Esophagus muscularis mucosa (tissue), 4 donors: ENCODE measurements around the gene FBXO36. TPM values are rescaled to one million over a fixed set of nuclear protein-coding genes. Genes with fewer than 3 reads are reported as not detected.

Experiments
- DNase-seq: peaks from one replicate; pipeline ENCODE4 v3.0.0-alpha.2; 2017; ENCODE audit errors: extremely low spot score
- H3K27ac ChIP-seq, 4 donors: fragments of 200-600 bp; sonication (generic); replicated peaks in 1 of 4; 1 replicate in 3 of 4; 2 replicates in 1 of 4; pipeline ENCODE4 v1.5.1; 2016 to 2019; ENCODE audit warnings: mild to moderate bottlenecking in 1 of 4
- H3K27me3 ChIP-seq, 4 donors: fragments of 200-600 bp; sonication (generic); one replicate each; pipeline versions ENCODE4 v1.5.1 to v1.6.0; 2016 to 2019
- H3K36me3 ChIP-seq, 4 donors: fragments of 200-600 bp; sonication (generic); one replicate each; pipeline ENCODE4 v1.5.1; 2016 to 2019
- H3K4me1 ChIP-seq, 4 donors: fragments of 200-600 bp; sonication (generic); one replicate each; pipeline ENCODE4 v1.5.1; 2016 to 2019
- H3K4me3 ChIP-seq, 4 donors: fragments of 200-600 bp; sonication (generic); 1 replicate in 2 of 4; 2 replicates in 2 of 4; pipeline ENCODE4 v1.5.1; 2016 to 2019; ENCODE audit warnings: mild to moderate bottlenecking in 4 of 4, moderate library complexity in 1 of 4
- H3K9me3 ChIP-seq, 4 donors: fragments of 200-600 bp; sonication (generic); 1 replicate in 3 of 4; 2 replicates in 1 of 4; pipeline ENCODE4 v1.5.1; 2016 to 2019
- CTCF ChIP-seq, 3 experiments: fragments of 200-600 bp in 2 of 3; fragments of 450-650 bp in 1 of 3; sonication (generic) in 2 of 3; IDR thresholded peaks; one replicate each; pipeline ENCODE4 v1.5.1; 2017 to 2019; ENCODE audit warnings: antibody characterized with exemption in 3 of 3, mild to moderate bottlenecking in 2 of 3, moderate library complexity in 1 of 3
- EP300 ChIP-seq: sonication (generic); formaldehyde crosslinking; IDR thresholded peaks from one replicate; pipeline ENCODE4 v1.6.1; 2017; ENCODE audit warnings: antibody characterized with exemption
- POLR2A ChIP-seq: fragments of 450-650 bp; IDR thresholded peaks from one replicate; pipeline ENCODE4 v1.6.1; 2017; ENCODE audit warnings: antibody characterized with exemption, moderate library complexity, mild to moderate bottlenecking, low read depth
- POLR2AphosphoS5 ChIP-seq, 2 donors: sonication (generic); formaldehyde crosslinking; IDR thresholded peaks; one replicate each; pipeline ENCODE4 v1.6.1; 2017; ENCODE audit warnings: antibody characterized with exemption in 2 of 2
- WGBS: methylation state at CpG from one replicate; pipeline ENCODE4 v1.1.5; 2018; 5-methylcytosine and 5-hydroxymethylcytosine counted together
- intact Hi-C: fragments of 100-400 bp; cut with DNase I; formaldehyde crosslinking; loops from one replicate; pipeline ENCODE4 v1.15.1; 2023
- total RNA-seq, 4 donors: library from RNA; depleted of rRNA; stranded (reverse); fragments of >200 nt; gene quantifications; one replicate each; pipeline versions ENCODE4 v1.1.0 to v1.2.1, GENCODE V29; 2016

Gene FBXO36
- total RNA-seq, 4 donors from 2014 or later, result 1.6 to 2.8 (median 2.6) TPM

GRCh38 chr2:229879191-229879950 lies 42.9 kb upstream of the FBXO36 start:
- intact Hi-C loops, result no loop called here
- 79% methylated on average over 6 of the region's 6 CpGs for WGBS

GRCh38 chr2:229880892-229881586 lies 41.3 kb upstream of the FBXO36 start:
- H3K9me3 ChIP-seq, result no peaks in the 10 kb centered on the region
- H3K4me1 ChIP-seq, result peaks cover 6 to 36% (median 26%) of the 10 kb centered on the region in 4 donors
- intact Hi-C loops, result no loop called here
- no peak for DNase-seq
- H3K36me3 ChIP-seq, result peaks cover 11 to 41% (median 32%) of the 10 kb centered on the region in 4 donors
- no peaks in the 10 kb centered on the region for H3K27me3 ChIP-seq
- no peak overlapping the region for H3K27ac ChIP-seq
- no peak for TF ChIP-seq POLR2AphosphoS5 (IDR thresholded peaks at IDR 0.05)
- TF ChIP-seq POLR2A, result no peak
- no peak for TF ChIP-seq CTCF (IDR thresholded peaks at IDR 0.05)
- no peak for TF ChIP-seq EP300
- H3K4me3 ChIP-seq, result no peak overlapping the region
- WGBS, result 81% methylated on average over 5 of the region's 5 CpGs

More at GRCh38 chr2:229879191-229879950, 42.9 kb upstream of the FBXO36 start:
- Histone ChIP-seq H3K9me3 (no peaks in the 10 kb centered on the region), H3K27ac (no peak overlapping the region), H3K4me3 (no peak overlapping the region), H3K27me3 (no peaks in the 10 kb centered on the region), H3K4me1 (peaks cover 9 to 36% (median 18%) of the 10 kb centered on the region in 4 donors), H3K36me3 (peaks cover 11 to 42% (median 33%) of the 10 kb centered on the region in 4 donors)
- no peak for DNase-seq
- TF ChIP-seq POLR2AphosphoS5 (IDR thresholded peaks at IDR 0.05), result no peak
- TF ChIP-seq POLR2A, result no peak
- no peak for TF ChIP-seq CTCF (IDR thresholded peaks at IDR 0.05)
- no peak for TF ChIP-seq EP300

- no peak for TF ChIP-seq EP300
- no peak for TF ChIP-seq POLR2A
- no peak for TF ChIP-seq CTCF (IDR thresholded peaks at IDR 0.05)
- TF ChIP-seq POLR2AphosphoS5 (IDR thresholded peaks at IDR 0.05), result no peak
- 88% methylated on average over 2 of the region's 2 CpGs for WGBS
- Histone ChIP-seq H3K27me3 (no peaks in the 10 kb centered on the region), H3K4me3 (no peak overlapping the region), H3K4me1 (peaks cover 20 to 41% (median 33%) of the 10 kb centered on the region in 4 donors), H3K36me3 (peaks cover 11 to 30% (median 24%) of the 10 kb centered on the region in 4 donors), H3K27ac (no peak overlapping the region), H3K9me3 (no peaks in the 10 kb centered on the region)
- intact Hi-C loops, result no loop called here
- no peak for DNase-seq
These were observed 39.7 kb upstream of the FBXO36 start for GRCh38 chr2:229882583-229882982.

- 97% methylated on average over 5 of the region's 5 CpGs for WGBS
- Histone ChIP-seq H3K9me3 (no peaks in the 10 kb centered on the region), H3K4me1 (peaks cover 27 to 60% (median 40%) of the 10 kb centered on the region in 4 donors), H3K36me3 (peaks cover 0 to 5% (median 3%) of the 10 kb centered on the region in 4 donors), H3K27me3 (no peaks in the 10 kb centered on the region), H3K27ac (no peak overlapping the region), H3K4me3 (no peak overlapping the region)
- TF ChIP-seq CTCF (IDR thresholded peaks at IDR 0.05) (no peak), POLR2AphosphoS5 (IDR thresholded peaks at IDR 0.05) (no peak), EP300 (no peak), POLR2A (no peak)
- DNase-seq, result no peak
- intact Hi-C loops, result no loop called here
These were observed 37.3 kb upstream of the FBXO36 start for GRCh38 chr2:229884775-229885699.
